ENCODE measurements around the gene COPB2. TPM values are rescaled to one million over a fixed set of nuclear protein-coding genes. Genes with fewer than 3 reads are reported as not detected.

Gene COPB2
- polyA plus RNA-seq, 1 of the 3 experiments (the other 2 are of a cell fraction): 69.7 TPM

- no peak for TF ChIP-seq YY1 (IDR thresholded peaks at IDR 0.05; ENCODE audit: low read depth)
These were observed at the start of gene COPB2 (continued) for GRCh38 chr3:139389552-139390368.

GRCh38 chr3:139434764-139435307 lies 45.4 kb upstream of the COPB2 start:
- DNase-seq: no peak
- TF ChIP-seq EP300 (IDR thresholded peaks at IDR 0.05; ENCODE audit: borderline replicate concordance in 1 of 2, low read depth in 1 of 2, low read length in 1 of 2): no peak
- no peak for TF ChIP-seq TCF12 (IDR thresholded peaks at IDR 0.05)
- TF ChIP-seq RAD21 (IDR thresholded peaks at IDR 0.05; ENCODE audit: low read length): no peak
- no peak for TF ChIP-seq MXI1 (IDR thresholded peaks at IDR 0.05; ENCODE audit: low read depth, low read length)
- TF ChIP-seq YY1 (IDR thresholded peaks at IDR 0.05; ENCODE audit: low read depth): no peak
- no peak for TF ChIP-seq ELF1 (IDR thresholded peaks at IDR 0.05)
- no peak for TF ChIP-seq REST (IDR thresholded peaks at IDR 0.05; ENCODE audit: low read depth, low read length)
- no peak for TF ChIP-seq NFIC (IDR thresholded peaks at IDR 0.05; ENCODE audit: borderline replicate concordance)
- TF ChIP-seq TEAD4 (IDR thresholded peaks at IDR 0.05; ENCODE audit: borderline replicate concordance, insufficient read depth): no peak
- no peak for TF ChIP-seq FOXJ3 (CRISPR knock-in tag; IDR thresholded peaks at IDR 0.05)
- no peak for TF ChIP-seq POLR2AphosphoS5 (IDR thresholded peaks at IDR 0.05; ENCODE audit: low read depth, low read length)
- no peak for TF ChIP-seq GABPA (IDR thresholded peaks at IDR 0.05; ENCODE audit: low read depth)
- no peak for TF ChIP-seq SMC3 (IDR thresholded peaks at IDR 0.05; ENCODE audit: low read depth, low read length)
- TF ChIP-seq RFX5 (IDR thresholded peaks at IDR 0.05; ENCODE audit: low read length): no peak
- TF ChIP-seq, protein P1, sequence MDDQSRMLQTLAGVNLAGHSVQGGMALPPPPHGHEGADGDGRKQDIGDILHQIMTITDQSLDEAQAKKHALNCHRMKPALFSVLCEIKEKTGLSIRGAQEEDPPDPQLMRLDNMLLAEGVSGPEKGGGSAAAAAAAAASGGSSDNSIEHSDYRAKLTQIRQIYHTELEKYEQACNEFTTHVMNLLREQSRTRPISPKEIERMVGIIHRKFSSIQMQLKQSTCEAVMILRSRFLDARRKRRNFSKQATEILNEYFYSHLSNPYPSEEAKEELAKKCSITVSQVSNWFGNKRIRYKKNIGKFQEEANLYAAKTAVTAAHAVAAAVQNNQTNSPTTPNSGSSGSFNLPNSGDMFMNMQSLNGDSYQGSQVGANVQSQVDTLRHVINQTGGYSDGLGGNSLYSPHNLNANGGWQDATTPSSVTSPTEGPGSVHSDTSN (IDR thresholded peaks at IDR 0.05): no peak
- no peak for TF ChIP-seq IRF3 (IDR thresholded peaks at IDR 0.05; ENCODE audit: low read depth, low read length)
- no peak for TF ChIP-seq MAX (IDR thresholded peaks at IDR 0.05; ENCODE audit: low read depth)
- TF ChIP-seq FOSL2 (IDR thresholded peaks at IDR 0.05; ENCODE audit: borderline replicate concordance, low read depth): no peak
- no peak for TF ChIP-seq CTCF (IDR thresholded peaks at IDR 0.05)

More at GRCh38 chr3:139434764-139435307, 45.4 kb upstream of the COPB2 start:
- Histone ChIP-seq H3K9ac (no peak overlapping the region), H3K27me3 (ENCODE audit: insufficient read depth) (no peaks in the 10 kb centered on the region), H3F3A (replicated peaks; ENCODE audit: insufficient read depth) (no peaks in the 10 kb centered on the region), H4K20me1 (ENCODE audit: insufficient read depth) (no peaks in the 10 kb centered on the region), H3K9me2 (no peaks in the 10 kb centered on the region), H3K36me3 (replicated peaks in 1 of 2; ENCODE audit: control insufficient read depth in 1 of 2, insufficient read depth in 2 of 2, low read length in 1 of 2) (no peaks in the 10 kb centered on the region), H2AFZ (ENCODE audit: low read depth) (no peak overlapping the region), H3K4me3 (ENCODE audit: low read depth in 2 of 2, low read length in 1 of 2) (no peak overlapping the region), H3K9me3 (no peaks in the 10 kb centered on the region), H3K4me2 (no peak overlapping the region), H3K79me2 (ENCODE audit: insufficient read depth) (no peaks in the 10 kb centered on the region), H3K27ac (ENCODE audit: low read depth in 2 of 2, low read length in 1 of 2) (no peak overlapping the region), H3K4me1 (ENCODE audit: control insufficient read depth in 1 of 2, insufficient read depth in 2 of 2, low read depth in 1 of 2, low read length in 1 of 2) (peaks cover 0 to 6% of the 10 kb centered on the region in 2 experiments; a peak in 1 of 4 replicates)
- CTCF ChIA-PET: interaction anchor here (0.7 to 8.0 kb wide), 5 partner anchors 7 to 129 kb away, joined by 5 to 41 read pairs (median 6); no protein-coding TSS in a partner anchor
- POLR2A ChIA-PET: no interaction called here
- no CpG with 5 or more reads among the region's 6 CpGs for WGBS (ENCODE audit: low lambda C conversion rate)

All from SK-N-SH (cell line).